Karpas-422 (cell line): ENCODE results near the gene TRPM6. TPM values are rescaled to one million over a fixed set of nuclear protein-coding genes. Genes with fewer than 3 reads are reported as not detected.

Source experiments
- DNase-seq: peaks from one replicate; pipeline ENCODE4 v3.0.0-alpha.2; 2015
- H2AFZ ChIP-seq: fragments of 200-600 bp; sonication (generic); 2 replicates; pipeline ENCODE4 v1.6.1; 2014; ENCODE audit warnings: antibody characterized with exemption, low read length, mixed read lengths
- H3K27ac ChIP-seq: fragments of 200-600 bp; sonication (generic); 2 replicates; pipeline ENCODE4 v1.5.1; 2014; ENCODE audit warnings: mild to moderate bottlenecking, low read length, moderate library complexity
- H3K27me3 ChIP-seq: fragments of 200-600 bp; sonication (generic); 2 replicates; pipeline ENCODE4 v1.6.1; 2014; ENCODE audit warnings: low read length, mixed read lengths
- H3K36me3 ChIP-seq: fragments of 200-600 bp; sonication (generic); 2 replicates; pipeline ENCODE4 v1.6.1; 2014; ENCODE audit warnings: low read length, mixed read lengths; ENCODE audit not compliant: insufficient read depth
- H3K4me1 ChIP-seq: fragments of 200-600 bp; sonication (generic); 2 replicates; pipeline ENCODE4 v1.6.1; 2014; ENCODE audit warnings: mild to moderate bottlenecking, low read length, mixed read lengths
- H3K4me2 ChIP-seq: fragments of 200-600 bp; sonication (generic); 2 replicates; pipeline ENCODE4 v1.6.1; 2014; ENCODE audit warnings: low read length, low read depth, mild to moderate bottlenecking; ENCODE audit not compliant: poor library complexity, severe bottlenecking
- H3K4me3 ChIP-seq: fragments of 200-600 bp; sonication (generic); 2 replicates; pipeline ENCODE4 v1.5.1; 2014; ENCODE audit warnings: mild to moderate bottlenecking, antibody characterized with exemption, low read length, mixed read lengths
- H3K79me2 ChIP-seq: fragments of 200-600 bp; sonication (generic); 2 replicates; pipeline ENCODE4 v1.6.1; 2014; ENCODE audit warnings: mild to moderate bottlenecking, low read length, mixed read lengths
- H3K9ac ChIP-seq: fragments of 200-600 bp; sonication (generic); 2 replicates; pipeline ENCODE4 v1.6.0; 2014; ENCODE audit warnings: low read length
- H3K9me2 ChIP-seq: fragments of 200-600 bp; sonication (generic), shearing (Covaris generic); replicated peaks from 2 replicates; pipeline ENCODE4 v1.6.0; 2014; ENCODE audit warnings: mild to moderate bottlenecking, low read length, moderate library complexity; ENCODE audit not compliant: insufficient read depth
- H3K9me3 ChIP-seq: fragments of 300-700, 200-600 bp; sonication (generic); 2 replicates; pipeline ENCODE4 v1.6.1; 2014; ENCODE audit warnings: low read length, mixed read lengths
- H4K20me1 ChIP-seq: fragments of 200-600 bp; sonication (generic); 2 replicates; pipeline ENCODE4 v1.6.1; 2014; ENCODE audit warnings: mild to moderate bottlenecking, antibody characterized with exemption, low read length, low read depth; ENCODE audit not compliant: insufficient read depth
- total RNA-seq: library from RNA; depleted of rRNA; stranded (reverse); fragments of >200 nt; shearing (Covaris generic); gene quantifications from 2 replicates; pipeline ENCODE4 v1.2.3, GENCODE V29; 2014; ENCODE audit warnings: low replicate concordance

TRPM6 gene
- total RNA-seq, 1 experiment from 2014 or later: not detected

GRCh38 chr9:74742191-74742790 lies 145.4 kb downstream of the TRPM6 start:
- no peaks in the 10 kb centered on the region for H3K9me2 ChIP-seq
- H3K79me2 ChIP-seq: no peaks in the 10 kb centered on the region
- H3K4me2 ChIP-seq: no peak overlapping the region
- no peaks in the 10 kb centered on the region for H3K36me3 ChIP-seq
- H2AFZ ChIP-seq: no peak overlapping the region
- H4K20me1 ChIP-seq: no peaks in the 10 kb centered on the region
- no peaks in the 10 kb centered on the region for H3K9me3 ChIP-seq
- H3K4me1 ChIP-seq: no peaks in the 10 kb centered on the region
- DNase-seq: no peak
- H3K9ac ChIP-seq: no peak overlapping the region
- H3K27me3 ChIP-seq: no peaks in the 10 kb centered on the region; the same call in 1 of the 2 replicates
- no peak overlapping the region for H3K27ac ChIP-seq
- H3K4me3 ChIP-seq: no peak overlapping the region

DNA sequence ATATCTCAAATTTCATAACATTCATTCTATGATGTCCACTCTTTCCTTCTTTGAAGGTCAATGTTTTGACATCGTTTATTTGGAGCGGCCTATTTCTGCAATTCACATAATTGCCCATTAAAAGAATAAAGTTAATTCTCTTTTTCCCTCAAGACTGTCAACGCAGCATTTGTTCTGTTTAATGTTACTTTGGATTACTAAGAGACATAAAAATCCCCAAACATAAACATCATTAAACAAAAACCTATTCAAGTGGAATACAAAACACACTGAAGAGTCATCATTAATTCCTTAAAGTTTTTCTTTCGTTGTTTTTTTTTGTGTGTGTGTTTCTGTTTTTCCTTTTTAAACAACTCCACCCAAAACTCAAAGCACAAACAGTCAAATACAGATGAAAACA lies 151.1 kb downstream of the TRPM6 start:
- H4K20me1 ChIP-seq: no peaks in the 10 kb centered on the region
- no peaks in the 10 kb centered on the region for H3K4me1 ChIP-seq
- no peaks in the 10 kb centered on the region for H3K9me3 ChIP-seq
- no peaks in the 10 kb centered on the region; the same call in 1 of the 2 replicates for H3K27me3 ChIP-seq
- H3K27ac ChIP-seq: no peak overlapping the region
- H3K4me2 ChIP-seq: no peak overlapping the region
- H2AFZ ChIP-seq: no peak overlapping the region
- H3K36me3 ChIP-seq: no peaks in the 10 kb centered on the region
- no peak for DNase-seq
- H3K4me3 ChIP-seq: no peak overlapping the region
- no peaks in the 10 kb centered on the region for H3K79me2 ChIP-seq
- H3K9me2 ChIP-seq: no peaks in the 10 kb centered on the region
- no peak overlapping the region for H3K9ac ChIP-seq

DNA sequence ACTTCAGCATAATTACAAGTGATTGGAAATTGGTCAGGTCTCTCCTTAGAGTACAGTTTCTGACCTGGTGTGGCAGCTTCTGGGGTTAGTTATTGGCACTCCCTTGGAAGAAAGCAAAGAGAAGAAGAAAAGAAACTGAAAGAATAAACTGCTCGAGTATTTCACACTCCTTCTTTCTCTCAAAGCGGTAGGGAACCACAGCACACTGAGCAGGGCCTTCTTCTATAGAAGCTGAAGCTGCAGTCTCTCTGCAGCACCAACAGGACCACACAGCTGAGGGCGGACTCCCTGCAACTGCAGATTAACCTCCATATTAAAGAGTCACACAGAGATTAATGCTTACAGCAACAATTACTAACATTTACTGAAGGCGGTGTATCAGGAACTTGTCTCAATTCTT lies 152.0 kb downstream of the TRPM6 start:
- Histone ChIP-seq H3K4me1 (no peaks in the 10 kb centered on the region), H3K27ac (no peak overlapping the region), H3K27me3 (no peaks in the 10 kb centered on the region), H3K9ac (no peak overlapping the region), H3K4me3 (no peak overlapping the region), H2AFZ (no peak overlapping the region), H3K36me3 (no peaks in the 10 kb centered on the region), H4K20me1 (no peaks in the 10 kb centered on the region), H3K4me2 (no peak overlapping the region), H3K9me3 (no peaks in the 10 kb centered on the region), H3K79me2 (no peaks in the 10 kb centered on the region), H3K9me2 (no peaks in the 10 kb centered on the region)
- no peak for DNase-seq

- Histone ChIP-seq H3K27ac (no peak overlapping the region), H3K9ac (no peak overlapping the region), H2AFZ (no peak overlapping the region), H3K4me1 (no peaks in the 10 kb centered on the region), H3K4me3 (no peak overlapping the region), H4K20me1 (no peaks in the 10 kb centered on the region), H3K27me3 (no peaks in the 10 kb centered on the region), H3K36me3 (no peaks in the 10 kb centered on the region), H3K4me2 (no peak overlapping the region), H3K9me3 (no peaks in the 10 kb centered on the region), H3K9me2 (no peaks in the 10 kb centered on the region), H3K79me2 (no peaks in the 10 kb centered on the region)
- DNase-seq: no peak
These were observed 158.5 kb downstream of the TRPM6 start for GRCh38 chr9:74729136-74729695.

- H3K27me3 ChIP-seq: no peaks in the 10 kb centered on the region
- H3K79me2 ChIP-seq: no peaks in the 10 kb centered on the region
- no peak overlapping the region for H3K9ac ChIP-seq
- no peaks in the 10 kb centered on the region for H3K4me1 ChIP-seq
- H3K4me2 ChIP-seq: no peak overlapping the region
- no peak overlapping the region for H3K4me3 ChIP-seq
- H3K9me3 ChIP-seq: no peaks in the 10 kb centered on the region
- no peaks in the 10 kb centered on the region for H4K20me1 ChIP-seq
- no peaks in the 10 kb centered on the region for H3K36me3 ChIP-seq
- no peak for DNase-seq
- H3K27ac ChIP-seq: no peak overlapping the region
- H3K9me2 ChIP-seq: no peaks in the 10 kb centered on the region
- H2AFZ ChIP-seq: no peak overlapping the region
These were observed 159.5 kb downstream of the TRPM6 start for GRCh38 chr9:74728176-74728575.

DNA sequence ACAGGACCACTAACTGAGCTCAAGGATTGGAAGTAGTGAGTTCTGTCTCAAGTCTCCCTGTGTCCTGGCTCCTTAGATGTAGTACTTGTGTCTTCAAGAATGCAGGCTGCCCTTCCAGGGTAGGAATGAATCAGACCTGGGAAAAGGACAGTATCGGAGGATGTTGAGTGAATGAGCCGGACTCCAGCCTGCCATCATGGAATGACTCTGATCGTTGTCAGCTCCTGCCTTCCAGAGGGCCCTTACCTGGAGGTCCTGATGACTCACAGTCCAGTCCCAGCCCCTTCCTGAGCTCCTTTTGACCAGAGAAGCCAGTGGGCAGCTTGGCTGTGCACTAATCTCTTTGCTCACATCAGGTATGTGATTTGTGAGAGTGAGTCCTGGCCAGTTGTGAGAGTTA lies 161.1 kb downstream of the TRPM6 start:
- H3K27ac ChIP-seq: no peak overlapping the region
- no peak overlapping the region for H2AFZ ChIP-seq
- no peaks in the 10 kb centered on the region for H3K36me3 ChIP-seq
- no peaks in the 10 kb centered on the region for H3K79me2 ChIP-seq
- H3K9me2 ChIP-seq: no peaks in the 10 kb centered on the region
- H3K27me3 ChIP-seq: no peaks in the 10 kb centered on the region
- no peak for DNase-seq
- H3K9ac ChIP-seq: no peak overlapping the region
- H3K9me3 ChIP-seq: no peaks in the 10 kb centered on the region
- H3K4me1 ChIP-seq: no peaks in the 10 kb centered on the region
- H3K4me2 ChIP-seq: no peak overlapping the region
- no peak overlapping the region for H3K4me3 ChIP-seq
- H4K20me1 ChIP-seq: no peaks in the 10 kb centered on the region

- H3K9ac ChIP-seq: no peak overlapping the region
- H3K9me2 ChIP-seq: no peaks in the 10 kb centered on the region
- H3K4me2 ChIP-seq: no peak overlapping the region
- no peak overlapping the region for H2AFZ ChIP-seq
- no peak for DNase-seq
- no peaks in the 10 kb centered on the region for H3K27me3 ChIP-seq
- no peak overlapping the region for H3K4me3 ChIP-seq
- H3K36me3 ChIP-seq: no peaks in the 10 kb centered on the region
- no peaks in the 10 kb centered on the region for H3K4me1 ChIP-seq
- no peaks in the 10 kb centered on the region for H3K9me3 ChIP-seq
- no peaks in the 10 kb centered on the region for H4K20me1 ChIP-seq
- no peaks in the 10 kb centered on the region for H3K79me2 ChIP-seq
- no peak overlapping the region for H3K27ac ChIP-seq
These were observed 163.4 kb downstream of the TRPM6 start for GRCh38 chr9:74724317-74724716.

DNA sequence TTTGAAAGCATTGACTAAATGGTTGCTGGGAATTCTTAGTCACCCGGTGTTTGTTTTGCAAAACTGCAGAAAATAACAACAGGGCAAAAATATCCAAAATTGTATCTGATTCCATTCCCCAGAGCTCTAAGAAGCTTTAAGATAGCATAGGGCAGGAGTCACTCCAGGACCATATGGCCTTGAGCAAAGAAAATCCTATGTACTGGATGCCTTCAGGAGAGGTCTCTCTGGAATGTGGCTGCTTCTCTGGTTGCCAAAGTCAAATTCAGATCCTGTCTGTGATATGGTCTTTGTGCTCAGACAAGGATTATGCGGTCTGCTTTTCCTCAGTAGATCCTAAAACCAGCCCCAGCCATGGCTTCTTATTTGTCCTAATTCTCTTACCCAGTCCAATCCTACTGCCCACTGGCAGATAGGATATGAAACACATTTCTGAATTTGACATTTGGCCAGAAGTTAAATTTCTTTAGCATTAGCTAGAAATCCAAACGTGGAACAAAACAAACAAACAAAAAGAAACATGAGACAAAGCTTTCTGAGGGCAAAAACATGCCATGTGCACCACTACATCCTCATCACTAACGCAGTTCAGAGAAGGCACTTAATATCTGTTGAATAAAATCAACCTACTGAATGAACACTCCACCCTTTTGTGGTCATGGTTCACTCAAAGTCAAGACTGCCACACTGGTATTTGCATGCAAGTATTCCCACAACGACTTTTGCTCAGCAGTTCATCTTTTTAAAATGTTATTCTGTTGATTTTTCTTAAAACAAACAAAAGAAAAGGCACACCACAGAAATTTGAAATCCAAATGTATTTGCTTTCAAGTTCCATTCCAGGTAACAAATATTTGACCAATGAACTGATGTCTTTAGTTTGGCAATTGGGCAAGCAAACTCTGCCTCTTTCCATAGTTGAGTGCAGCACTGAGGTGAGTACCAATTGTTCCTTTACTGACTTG lies 165.7 kb downstream of the TRPM6 start:
- Histone ChIP-seq H3K9me2 (no peaks in the 10 kb centered on the region), H3K9ac (no peak overlapping the region), H3K27me3 (no peaks in the 10 kb centered on the region), H4K20me1 (no peaks in the 10 kb centered on the region), H3K79me2 (no peaks in the 10 kb centered on the region), H3K4me2 (no peak overlapping the region), H3K27ac (no peak overlapping the region), H3K4me1 (no peaks in the 10 kb centered on the region), H3K36me3 (no peaks in the 10 kb centered on the region), H3K9me3 (no peaks in the 10 kb centered on the region), H2AFZ (no peak overlapping the region), H3K4me3 (no peak overlapping the region)
- DNase-seq: no peak
